ENCODE data around the gene SULF2. TPM values are rescaled to one million over a fixed set of nuclear protein-coding genes. Genes with fewer than 3 reads are reported as not detected.

Gene SULF2
- total RNA-seq, 1 experiment from 2014 or later: 82.2 TPM

DNA sequence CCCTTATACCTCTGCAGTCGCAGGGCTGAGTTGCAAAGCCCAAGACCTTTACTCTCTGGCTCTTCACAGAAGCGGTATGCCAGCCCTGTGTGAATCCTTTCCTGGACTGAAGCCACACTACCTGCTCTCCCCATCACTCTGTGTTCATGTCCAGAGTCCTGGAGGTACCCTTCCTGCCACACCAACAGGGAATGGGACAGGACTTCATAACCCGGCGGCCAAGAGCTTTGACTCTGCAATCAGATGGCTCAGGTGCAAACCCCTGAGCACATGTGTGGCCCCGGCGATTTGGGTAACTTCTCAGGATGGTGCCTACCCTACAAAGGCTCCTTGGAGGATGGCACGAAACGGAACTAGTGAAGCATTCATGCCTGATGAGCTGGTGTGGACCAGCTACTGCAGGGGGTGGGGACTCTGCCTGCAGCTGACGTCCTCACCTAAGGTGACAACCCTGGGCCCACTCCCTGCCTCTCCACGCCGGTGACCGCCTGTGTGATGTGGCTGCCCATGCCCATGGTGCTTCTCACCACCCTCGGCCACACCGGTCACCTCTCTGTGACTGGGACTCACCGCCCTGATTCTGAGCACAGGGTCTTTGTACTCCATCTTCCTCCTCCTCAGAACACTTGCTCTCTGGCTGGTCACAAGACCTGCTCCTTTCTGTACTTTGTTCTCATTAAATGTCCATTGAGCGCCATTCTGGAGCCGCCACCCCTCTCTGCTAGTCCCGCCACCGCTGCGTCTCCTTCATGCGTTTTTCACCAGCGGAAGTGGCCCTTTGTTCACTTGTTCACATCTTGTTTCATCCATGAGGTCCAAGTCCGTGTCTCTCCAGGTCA lies 116.7 kb downstream of the SULF2 start:
- ChIA-PET CTCF (interaction anchor here (0.7 to 2.9 kb wide), 3 partner anchors 9 to 952 kb away, joined by 3 to 11 read pairs (median 4); no protein-coding TSS in a partner anchor), POLR2A (interaction anchor here (0.7 kb wide), 1 partner anchor 329 kb away, joined by 3 read pairs; no protein-coding TSS in a partner anchor)
- Mint-ChIP-seq H3K9me3 (ENCODE audit: unreplicated experiment) (no peaks in the 10 kb centered on the region), H3K4me3 (ENCODE audit: unreplicated experiment) (no peak overlapping the region), H3K36me3 (ENCODE audit: insufficient read depth, unreplicated experiment) (peaks cover 71% of the 10 kb centered on the region), H3K27ac (ENCODE audit: low read depth, unreplicated experiment) (no peak overlapping the region), H3K4me1 (ENCODE audit: insufficient read depth, unreplicated experiment) (peaks cover 12% of the 10 kb centered on the region), H3K27me3 (ENCODE audit: insufficient read depth, unreplicated experiment) (no peaks in the 10 kb centered on the region)
- DNase-seq (ENCODE audit: unreplicated experiment): no peak
- BruUV-seq (replicated peaks): no TSS peak
- TF ChIP-seq CTCF (IDR thresholded peaks at IDR 0.05; ENCODE audit: unreplicated experiment): no peak
- intact Hi-C loops (cut with micrococcal nuclease): no loop called here

DNA sequence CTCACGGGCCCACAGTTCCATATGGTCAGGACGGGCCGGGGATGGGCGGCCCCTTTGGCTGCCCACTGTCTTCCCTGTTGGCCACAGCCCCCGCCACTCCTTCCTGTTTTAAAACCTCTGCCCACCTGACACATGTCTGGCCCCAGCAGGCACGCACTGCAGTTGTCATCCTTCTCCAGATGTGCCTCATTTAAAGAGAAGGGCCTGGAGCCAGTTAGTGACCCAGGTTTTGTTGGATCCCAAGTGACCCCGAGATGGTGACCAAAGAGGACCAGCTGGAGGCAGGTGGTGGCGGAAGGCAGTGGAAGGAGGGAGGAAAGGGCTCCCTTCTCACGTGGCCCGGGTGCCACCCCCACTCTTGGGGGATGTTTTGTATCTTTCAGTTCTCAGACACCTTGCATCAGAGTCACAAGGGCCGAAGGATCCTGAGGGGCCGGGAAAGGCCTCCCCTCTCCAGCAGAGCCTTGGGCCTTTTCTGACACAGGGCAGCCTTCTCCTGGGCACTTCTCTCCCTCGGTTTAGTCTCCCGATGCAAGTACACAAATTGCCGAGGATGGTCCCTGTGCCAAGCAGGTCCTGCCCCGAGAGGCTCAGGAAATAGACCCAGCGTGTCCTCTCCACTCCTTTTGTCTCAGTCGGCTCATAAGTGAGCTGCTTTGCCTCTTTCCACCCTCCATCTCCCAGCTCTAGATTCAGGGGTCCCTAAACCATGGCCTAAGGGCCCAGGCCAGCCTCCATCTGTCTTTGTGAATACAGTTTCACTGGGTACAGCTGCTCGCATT lies 117.6 kb downstream of the SULF2 start:
- POLR2A ChIA-PET: no interaction called here

GRCh38 chr20:47667086-47667485 lies 118.2 kb downstream of the SULF2 start:
- BruUV-seq (replicated peaks): no TSS peak
- DNase-seq (ENCODE audit: unreplicated experiment): no peak
- CTCF ChIA-PET: interaction anchor here (0.7 to 2.9 kb wide), 3 partner anchors 169 to 953 kb away, joined by 3 to 11 read pairs (median 5); no protein-coding TSS in a partner anchor
- intact Hi-C loops (cut with micrococcal nuclease): no loop called here
- Mint-ChIP-seq H3K9me3 (ENCODE audit: unreplicated experiment) (no peaks in the 10 kb centered on the region), H3K4me3 (ENCODE audit: unreplicated experiment) (no peak overlapping the region), H3K36me3 (ENCODE audit: insufficient read depth, unreplicated experiment) (peaks cover 77% of the 10 kb centered on the region), H3K27me3 (ENCODE audit: insufficient read depth, unreplicated experiment) (no peaks in the 10 kb centered on the region), H3K27ac (ENCODE audit: low read depth, unreplicated experiment) (peak overlapping the region; percentile 82), H3K4me1 (ENCODE audit: insufficient read depth, unreplicated experiment) (peaks cover 14% of the 10 kb centered on the region)
- no peak for TF ChIP-seq CTCF (IDR thresholded peaks at IDR 0.05; ENCODE audit: unreplicated experiment)
- POLR2A ChIA-PET: no interaction called here

More for the DNA sequence above, 117.6 kb downstream of the SULF2 start:
- peaks cover 14% of the 10 kb centered on the region for H3K4me1 Mint-ChIP-seq (ENCODE audit: insufficient read depth, unreplicated experiment)
- TF ChIP-seq CTCF (IDR thresholded peaks at IDR 0.05; ENCODE audit: unreplicated experiment): no peak
- H3K9me3 Mint-ChIP-seq (ENCODE audit: unreplicated experiment): no peaks in the 10 kb centered on the region
- no TSS peak for BruUV-seq (replicated peaks)
- H3K4me3 Mint-ChIP-seq (ENCODE audit: unreplicated experiment): no peak overlapping the region
- intact Hi-C loops (cut with micrococcal nuclease): no loop called here
- peaks cover 77% of the 10 kb centered on the region for H3K36me3 Mint-ChIP-seq (ENCODE audit: insufficient read depth, unreplicated experiment)
- no peak for DNase-seq (ENCODE audit: unreplicated experiment)
- no peaks in the 10 kb centered on the region for H3K27me3 Mint-ChIP-seq (ENCODE audit: insufficient read depth, unreplicated experiment)
- no peak overlapping the region for H3K27ac Mint-ChIP-seq (ENCODE audit: low read depth, unreplicated experiment)
- CTCF ChIA-PET: interaction anchor here (0.7 to 2.9 kb wide), 4 partner anchors 119 to 952 kb away, joined by 3 to 11 read pairs (median 4); no protein-coding TSS in a partner anchor

GRCh38 chr20:47666304-47666703 lies 119.0 kb downstream of the SULF2 start:
- ChIA-PET POLR2A (no interaction called here), CTCF (interaction anchor here (1.4 to 4.4 kb wide), 3 partner anchors 629 to 954 kb away, joined by 5 to 30 read pairs (median 11); no protein-coding TSS in a partner anchor)
- H3K9me3 Mint-ChIP-seq (ENCODE audit: unreplicated experiment): no peaks in the 10 kb centered on the region
- H3K4me1 Mint-ChIP-seq (ENCODE audit: insufficient read depth, unreplicated experiment): peaks cover 14% of the 10 kb centered on the region
- no TSS peak for BruUV-seq (replicated peaks)
- DNase-seq (ENCODE audit: unreplicated experiment): no peak
- peak overlapping the region; percentile 82 for H3K27ac Mint-ChIP-seq (ENCODE audit: low read depth, unreplicated experiment)
- peaks cover 79% of the 10 kb centered on the region for H3K36me3 Mint-ChIP-seq (ENCODE audit: insufficient read depth, unreplicated experiment)
- intact Hi-C loops (cut with micrococcal nuclease): no loop called here
- TF ChIP-seq CTCF (IDR thresholded peaks at IDR 0.05; ENCODE audit: unreplicated experiment): no peak
- no peak overlapping the region for H3K4me3 Mint-ChIP-seq (ENCODE audit: unreplicated experiment)
- no peaks in the 10 kb centered on the region for H3K27me3 Mint-ChIP-seq (ENCODE audit: insufficient read depth, unreplicated experiment)
